Measurements from ENCODE around the gene ZNF575. TPM values are rescaled to one million over a fixed set of nuclear protein-coding genes. Genes with fewer than 3 reads are reported as not detected.

Gene ZNF575
- total RNA-seq, 1 donor from 2014 or later: 4.2 TPM

GRCh38 chr19:43569657-43570056, 36.7 kb downstream of the ZNF575 start:
- intact Hi-C loops (cut with micrococcal nuclease): no loop called here

GRCh38 chr19:43570174-43570791, 37.3 kb downstream of the ZNF575 start:
- intact Hi-C loops (cut with micrococcal nuclease): no loop called here

- intact Hi-C loops (cut with micrococcal nuclease): no loop called here
Observed at GRCh38 chr19:43572171-43572588, 39.2 kb downstream of the ZNF575 start.

- intact Hi-C loops (cut with micrococcal nuclease): loop anchor here (1.0 to 2.0 kb wide), 10 partner anchors 12 to 180 kb away; partner anchors contain the start of genes IRGQ, SMG9, ZNF428 and ZNF575
Observed at GRCh38 chr19:43574424-43575155, 41.6 kb downstream of the ZNF575 start.

GRCh38 chr19:43575156-43575950, 42.4 kb downstream of the ZNF575 start, which contains the start of the genes PINLYP and XRCC1:
TSS of gene PINLYP (plus strand) at chr19:43575801. CDS start at chr19:43577192, 1,391 bp downstream.
TSS of gene XRCC1 (minus strand) at chr19:43575527. CDS start at chr19:43575458, 69 bp downstream.
- intact Hi-C loops (cut with micrococcal nuclease): loop anchor here (1.0 to 2.0 kb wide), 10 partner anchors 13 to 179 kb away; partner anchors contain the start of genes IRGQ, SMG9, ZNF428 and ZNF575

- intact Hi-C loops (cut with micrococcal nuclease): loop anchor here (1.0 to 2.0 kb wide), 10 partner anchors 14 to 178 kb away; partner anchors contain the start of genes IRGQ, SMG9, ZNF428 and ZNF575
Observed at GRCh38 chr19:43575955-43576878, 43.2 kb downstream of the ZNF575 start.

- intact Hi-C loops (cut with micrococcal nuclease): no loop called here
Observed at GRCh38 chr19:43578787-43579186, 45.8 kb downstream of the ZNF575 start.

GRCh38 chr19:43581467-43581866, 48.5 kb downstream of the ZNF575 start:
- intact Hi-C loops (cut with micrococcal nuclease): loop anchor here (2.0 kb wide), 1 partner anchor 19 kb away; no protein-coding TSS in a partner anchor

- intact Hi-C loops (cut with micrococcal nuclease): no loop called here
Observed at GRCh38 chr19:43582495-43582894, 49.5 kb downstream of the ZNF575 start.

- intact Hi-C loops (cut with micrococcal nuclease): no loop called here
Observed at GRCh38 chr19:43584484-43584883, 51.5 kb downstream of the ZNF575 start.

Other genes starting within 250 kb of the ZNF575 start
- not detected in 2 replicates for gene CD177, start 179.5 kb upstream of the ZNF575 start, total RNA-seq
- not detected in 2 replicates for gene TEX101, start 118.3 kb upstream of the ZNF575 start, total RNA-seq
- gene LYPD3, start 67.6 kb upstream of the ZNF575 start, total RNA-seq: 0.81 and 0.85 TPM in 2 replicates
- 23.8 and 24.5 TPM in 2 replicates for gene PHLDB3, start 28.4 kb upstream of the ZNF575 start, total RNA-seq
- 62.8 and 64.6 TPM in 2 replicates for gene ETHE1, start 6.0 kb upstream of the ZNF575 start, total RNA-seq
- gene XRCC1, start 42.3 kb downstream of the ZNF575 start, total RNA-seq: 28.6 and 30.5 TPM in 2 replicates
- gene PINLYP, start 42.6 kb downstream of the ZNF575 start, total RNA-seq: 3.8 and 4.1 TPM in 2 replicates
- 22.0 and 23.1 TPM in 2 replicates for gene IRGQ, start 62.9 kb downstream of the ZNF575 start, total RNA-seq
- gene ZNF576, start 63.4 kb downstream of the ZNF575 start, total RNA-seq: 19.2 and 20.8 TPM in 2 replicates
- gene SRRM5, start 78.9 kb downstream of the ZNF575 start, total RNA-seq: 0.37 and 0.41 TPM in 2 replicates
- gene ZNF428, start 86.4 kb downstream of the ZNF575 start, total RNA-seq: 23.9 and 27.6 TPM in 2 replicates
- gene CADM4, start 106.7 kb downstream of the ZNF575 start, total RNA-seq: 0.32 and 0.34 TPM in 2 replicates
- gene PLAUR, start 137.0 kb downstream of the ZNF575 start, total RNA-seq: 19.7 and 21.6 TPM in 2 replicates
- gene IRGC, start 182.9 kb downstream of the ZNF575 start, total RNA-seq: not detected in 2 replicates
- gene SMG9, start 221.8 kb downstream of the ZNF575 start, total RNA-seq: 77.2 and 82.8 TPM in 2 replicates
- gene KCNN4, start 247.8 kb downstream of the ZNF575 start, total RNA-seq: 82.9 and 87.8 TPM in 2 replicates